K562 (cell line): ENCODE measurements around the gene DEDD2. TPM values are rescaled to one million over a fixed set of nuclear protein-coding genes. Genes with fewer than 3 reads are reported as not detected.
A peak's percentile ranks its signal among the peaks of the same experiment; 100 is the strongest.

Experiments used
- ATAC-seq: fragments of 200-7000 bp; cut with Tn5 transposase; 3 replicates; pipeline ENCODE4 v1.9.1; 2020; ENCODE audit warnings: moderate library complexity
- BruUV-seq: library from RNA; stranded (reverse); fragments of 400-500 nt; replicated peaks from 2 replicates; lab custom pipeline; 2021; lab: Mats Ljungman, UMichigan
- CTCF ChIA-PET: fragments of 300-600 bp; formaldehyde crosslinking; extraction: SDS; loops from one replicate; lab custom pipeline; 2021; ENCODE audit warnings: low intra/inter-chr PET ratio; lab: Yijun Ruan, JAX
- POLR2A ChIA-PET: fragments of 300-600, 350-650 bp; sonication (Branson Sonifier 250); formaldehyde crosslinking; extraction: SDS; loops from one replicate; lab custom pipeline; 2021; ENCODE audit warnings: antibody characterized with exemption, inconsistent platforms; lab: Yijun Ruan, JAX
- DNase-seq, 4 experiments: peaks; one replicate each; pipeline versions ENCODE4 v3.0.0 to v3.0.0-alpha.2; 2011 to 2018; ENCODE audit warnings: low spot score in 3 of 4, mixed read lengths in 3 of 4; ENCODE audit errors: extremely low read depth in 1 of 4
- FAIRE-seq: peaks from 2 replicates; lab custom pipeline; 2011; peaks lifted over from hg19 to GRCh38; lab: Jason Lieb, UNC
- H2AFZ ChIP-seq: 2 replicates; pipeline ENCODE4 v1.6.0; 2011; ENCODE audit warnings: low read depth, low read length, control low read depth, inconsistent platforms
- H3K27ac ChIP-seq: fragments of 200-600 bp; 3 replicates; pipeline ENCODE4 v1.8.0; 2011; ENCODE audit warnings: low read depth, mild to moderate bottlenecking, control low read depth, inconsistent platforms, low read length, moderate library complexity, mixed read lengths; ENCODE audit errors: extremely low read depth
- H3K27me3 ChIP-seq, 2 experiments: fragments of 300-600 bp in 1 of 2; 2 replicates in 1 of 2; 3 replicates in 1 of 2; pipeline versions ENCODE4 v1.6.0 to v1.8.0; 2011; ENCODE audit warnings: inconsistent platforms in 2 of 2, low read length in 2 of 2, mild to moderate bottlenecking in 1 of 2, mixed read lengths in 1 of 2, moderate library complexity in 1 of 2; ENCODE audit not compliant: control insufficient read depth in 2 of 2, insufficient read depth in 2 of 2
- H3K36me3 ChIP-seq: fragments of 300-600 bp; 3 replicates; pipeline ENCODE4 v1.8.0; 2011; ENCODE audit warnings: mild to moderate bottlenecking, low read length, inconsistent platforms; ENCODE audit not compliant: control insufficient read depth, insufficient read depth
- H3K4me1 ChIP-seq, 2 experiments: fragments of 200-600 bp in 1 of 2; replicated peaks in 1 of 2; 2 replicates in 1 of 2; 3 replicates in 1 of 2; pipeline versions ENCODE4 v1.5.1 to v1.8.0; 2011; ENCODE audit warnings: inconsistent platforms in 2 of 2, low read length in 2 of 2, mild to moderate bottlenecking in 1 of 2, mixed read lengths in 1 of 2, moderate library complexity in 1 of 2; ENCODE audit not compliant: control insufficient read depth in 2 of 2, insufficient read depth in 2 of 2
- H3K4me2 ChIP-seq: 2 replicates; pipeline ENCODE4 v1.6.1; 2011; ENCODE audit warnings: low read length, control low read depth, inconsistent platforms, mixed read lengths; ENCODE audit not compliant: insufficient read depth
- H3K4me3 ChIP-seq: fragments of 200-600 bp; sonication (generic), shearing (Covaris generic); 2 replicates; pipeline ENCODE4 v1.5.1; 2016; ENCODE audit warnings: control low read depth, inconsistent platforms
- H3K79me2 ChIP-seq: fragments of 200-600 bp; 3 replicates; pipeline ENCODE4 v1.8.0; 2011; ENCODE audit warnings: low read length, inconsistent platforms; ENCODE audit not compliant: control insufficient read depth, insufficient read depth
- H3K9ac ChIP-seq, 2 experiments: 2 replicates each; pipeline versions ENCODE4 v1.6.0 to v1.6.1; 2011; ENCODE audit warnings: low read depth in 2 of 2, low read length in 2 of 2, control low read depth in 1 of 2, inconsistent platforms in 1 of 2, mild to moderate bottlenecking in 1 of 2, mixed read lengths in 1 of 2; ENCODE audit not compliant: insufficient read depth in 1 of 2
- H3K9me1 ChIP-seq: one replicate; pipeline ENCODE4 v1.6.0; 2011; ENCODE audit warnings: inconsistent platforms, mild to moderate bottlenecking, low read length, moderate library complexity; ENCODE audit not compliant: control insufficient read depth, insufficient read depth
- H3K9me3 ChIP-seq: replicated peaks from 2 replicates; pipeline ENCODE4 v1.5.1; 2011; ENCODE audit warnings: low read depth, low read length, inconsistent platforms; ENCODE audit not compliant: control insufficient read depth, insufficient read depth
- H4K20me1 ChIP-seq: replicated peaks from 2 replicates; pipeline ENCODE4 v1.6.1; 2011; ENCODE audit warnings: low read length, inconsistent platforms, mixed read lengths; ENCODE audit not compliant: control insufficient read depth, insufficient read depth
- ATF2 ChIP-seq: sonication (generic); formaldehyde crosslinking; IDR thresholded peaks from 2 replicates; pipeline ENCODE4 v1.8.1; 2022; ENCODE audit warnings: missing genetic modification reagents
- BACH1 ChIP-seq: fragments of 200-800 bp; sonication (Bioruptor generic); IDR thresholded peaks from 2 replicates; pipeline ENCODE4 v1.6.1; 2016; ENCODE audit warnings: missing genetic modification characterization, missing compliant biosample characterization
- CSDE1 ChIP-seq, 2 experiments: fragments of 450-650 bp; IDR thresholded peaks; 2 replicates each; pipeline ENCODE4 v1.6.1; 2016; ENCODE audit warnings: mild to moderate bottlenecking in 1 of 2
- FOXK1 ChIP-seq: sonication (generic); formaldehyde crosslinking; IDR thresholded peaks from 2 replicates; pipeline ENCODE4 v1.8.0; 2022; ENCODE audit warnings: missing genetic modification reagents, mild to moderate bottlenecking, borderline replicate concordance
- MBD2 ChIP-seq: sonication (generic); IDR thresholded peaks from 2 replicates; pipeline ENCODE4 v1.6.1; 2016; ENCODE audit warnings: low read depth, borderline replicate concordance
- NR1H2 ChIP-seq: sonication (generic); formaldehyde crosslinking; IDR thresholded peaks from 2 replicates; pipeline ENCODE4 v1.4.0; 2020; ENCODE audit warnings: mild to moderate bottlenecking, missing genetic modification reagents
- PPARD ChIP-seq: fragments of 250-450 bp; sonication (Bioruptor Pico); IDR thresholded peaks from 2 replicates; pipeline ENCODE4 v1.8.0; 2022; ENCODE audit warnings: inconsistent platforms, mild to moderate bottlenecking, moderate library complexity
- ZNF785 ChIP-seq: fragments of 250-450 bp; sonication (Bioruptor Pico); IDR thresholded peaks from 2 replicates; pipeline ENCODE4 v1.4.0; 2020; ENCODE audit warnings: mild to moderate bottlenecking
- WGBS: fragments of 100-300 bp; shearing (Covaris generic); methylation state at CpG from one replicate; pipeline ENCODE4 v1.1.6; 2016; ENCODE audit warnings: low coverage, mixed read lengths; ENCODE audit not compliant: insufficient coverage; ENCODE audit errors: missing lambda C conversion rate; 5-methylcytosine and 5-hydroxymethylcytosine counted together
- in situ Hi-C: fragments of 300-500 bp; cut with MboI; formaldehyde crosslinking; loops from 4 replicates; pipeline ENCODE4 v1.15.0; 2018; ENCODE audit warnings: inconsistent platforms, mixed read lengths
- intact Hi-C: fragments of 100-400 bp; cut with micrococcal nuclease; formaldehyde crosslinking; loops from 2 replicates; pipeline ENCODE4 v1.14.2; 2022
- polyA plus RNA-seq, 8 experiments: library from polyadenylated mRNA; depleted of rRNA in 4 of 8; stranded (reverse) in 5 of 8; unstranded in 3 of 8; fragments of >200 nt; fragmentation: Nextera tagmentation in 2 of 8; fragmentation: Illumina TruSeq in 1 of 8; extraction: Ambion mirVana in 2 of 8; extraction: Trizol in 1 of 8; gene quantifications; 2 replicates each; pipeline versions ENCODE4 v1.2.1 to v1.2.3, GENCODE V29; 2011 to 2014; ENCODE audit warnings: inconsistent platforms in 1 of 8, missing spikeins in 1 of 8
- total RNA-seq, 7 experiments: library from RNA; depleted of rRNA in 6 of 7; stranded (reverse); fragments of >200 nt in 6 of 7; fragmentation: Illumina TruSeq in 2 of 7; extraction: Trizol in 2 of 7; gene quantifications; 2 replicates each; pipeline versions ENCODE4 v1.2.1 to v1.2.3, GENCODE V29; 2011 to 2021; ENCODE audit warnings: low replicate concordance in 1 of 7
- TF ChIP-seq, protein P1 (sequence below): sonication (generic); formaldehyde crosslinking; IDR thresholded peaks from 2 replicates; pipeline ENCODE4 v1.8.0; 2022; ENCODE audit warnings: mild to moderate bottlenecking, missing genetic modification reagents
- TF ChIP-seq, protein P2 (sequence below), 2 experiments: fragments of 450-650 bp; IDR thresholded peaks; 2 replicates each; pipeline ENCODE4 v1.6.1; 2016

Gene DEDD2
- total and polyA plus RNA-seq, 9 of the 15 experiments (the other 6 are each of a cell fraction or from before 2014, with no cell fraction given) = 4.3 to 43.0 (median 29.2) TPM

DNA sequence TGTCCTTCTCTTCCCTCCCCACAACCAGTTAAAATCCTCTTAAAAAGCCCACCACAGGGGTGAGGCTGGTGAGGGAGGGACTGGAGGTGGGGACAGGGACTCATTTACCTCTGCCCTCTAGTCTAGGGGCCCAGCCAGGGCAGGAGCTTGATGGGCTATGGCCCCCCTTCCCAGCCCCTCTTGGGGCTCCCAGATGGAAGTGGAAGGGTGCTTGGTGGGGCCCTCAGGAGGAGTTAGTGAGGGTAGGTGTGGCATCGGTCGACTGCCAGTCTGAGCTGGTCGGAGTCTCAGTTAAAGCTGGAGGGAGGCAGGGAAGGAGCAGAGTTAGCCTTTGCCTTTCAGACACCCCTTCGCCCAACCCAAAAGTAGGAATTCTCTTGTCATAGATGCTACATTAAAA lies 13.1 kb upstream of the DEDD2 start (continued):
- TF ChIP-seq, protein P1, sequence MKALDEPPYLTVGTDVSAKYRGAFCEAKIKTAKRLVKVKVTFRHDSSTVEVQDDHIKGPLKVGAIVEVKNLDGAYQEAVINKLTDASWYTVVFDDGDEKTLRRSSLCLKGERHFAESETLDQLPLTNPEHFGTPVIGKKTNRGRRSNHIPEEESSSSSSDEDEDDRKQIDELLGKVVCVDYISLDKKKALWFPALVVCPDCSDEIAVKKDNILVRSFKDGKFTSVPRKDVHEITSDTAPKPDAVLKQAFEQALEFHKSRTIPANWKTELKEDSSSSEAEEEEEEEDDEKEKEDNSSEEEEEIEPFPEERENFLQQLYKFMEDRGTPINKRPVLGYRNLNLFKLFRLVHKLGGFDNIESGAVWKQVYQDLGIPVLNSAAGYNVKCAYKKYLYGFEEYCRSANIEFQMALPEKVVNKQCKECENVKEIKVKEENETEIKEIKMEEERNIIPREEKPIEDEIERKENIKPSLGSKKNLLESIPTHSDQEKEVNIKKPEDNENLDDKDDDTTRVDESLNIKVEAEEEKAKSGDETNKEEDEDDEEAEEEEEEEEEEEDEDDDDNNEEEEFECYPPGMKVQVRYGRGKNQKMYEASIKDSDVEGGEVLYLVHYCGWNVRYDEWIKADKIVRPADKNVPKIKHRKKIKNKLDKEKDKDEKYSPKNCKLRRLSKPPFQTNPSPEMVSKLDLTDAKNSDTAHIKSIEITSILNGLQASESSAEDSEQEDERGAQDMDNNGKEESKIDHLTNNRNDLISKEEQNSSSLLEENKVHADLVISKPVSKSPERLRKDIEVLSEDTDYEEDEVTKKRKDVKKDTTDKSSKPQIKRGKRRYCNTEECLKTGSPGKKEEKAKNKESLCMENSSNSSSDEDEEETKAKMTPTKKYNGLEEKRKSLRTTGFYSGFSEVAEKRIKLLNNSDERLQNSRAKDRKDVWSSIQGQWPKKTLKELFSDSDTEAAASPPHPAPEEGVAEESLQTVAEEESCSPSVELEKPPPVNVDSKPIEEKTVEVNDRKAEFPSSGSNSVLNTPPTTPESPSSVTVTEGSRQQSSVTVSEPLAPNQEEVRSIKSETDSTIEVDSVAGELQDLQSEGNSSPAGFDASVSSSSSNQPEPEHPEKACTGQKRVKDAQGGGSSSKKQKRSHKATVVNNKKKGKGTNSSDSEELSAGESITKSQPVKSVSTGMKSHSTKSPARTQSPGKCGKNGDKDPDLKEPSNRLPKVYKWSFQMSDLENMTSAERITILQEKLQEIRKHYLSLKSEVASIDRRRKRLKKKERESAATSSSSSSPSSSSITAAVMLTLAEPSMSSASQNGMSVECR (CRISPR knock-in tag) = no peak
- TF ChIP-seq BACH1 (tag) = no peak
- no peak for TF ChIP-seq FOXK1
- TF ChIP-seq CSDE1 (IDR thresholded peaks at IDR 0.05) = no peak

DNA sequence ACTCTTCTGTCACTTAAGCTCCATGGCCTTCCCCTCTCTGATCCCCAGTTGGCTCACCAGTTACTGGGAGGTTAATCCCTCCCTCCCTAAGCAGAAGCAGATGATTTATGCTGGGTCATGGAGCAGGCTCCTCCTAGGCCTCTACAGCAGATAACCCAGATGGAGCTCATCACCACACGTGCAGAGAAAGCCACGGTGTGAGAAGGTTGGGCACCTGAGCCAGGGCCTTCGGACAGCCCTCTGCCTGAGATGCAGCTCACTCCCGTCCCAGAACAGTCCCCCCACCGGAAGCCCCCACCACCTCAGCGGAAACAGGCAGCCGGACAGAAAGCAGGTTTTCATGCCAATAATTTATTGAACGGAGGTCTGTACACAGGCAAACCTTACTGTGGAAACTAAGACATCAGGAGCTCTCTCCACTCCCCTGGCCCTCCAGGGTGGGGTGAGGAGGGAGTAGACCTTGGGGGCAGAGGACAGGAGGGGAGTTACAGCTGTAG lies 12.4 kb upstream of the DEDD2 start:
- intact Hi-C loops = loop anchor here (5.0 kb wide), 1 partner anchor 48 kb away; no protein-coding TSS in a partner anchor
- Histone ChIP-seq H3K36me3 (peaks cover 97% of the 10 kb centered on the region), H2AFZ (no peak overlapping the region), H3K9ac (peak overlapping the region; percentile 37 to 74), H3K9me1 (peaks cover 3% of the 10 kb centered on the region), H3K27me3 (no peaks in the 10 kb centered on the region), H3K4me1 (peaks cover 21 to 40% of the 10 kb centered on the region in 2 experiments), H3K27ac (peak overlapping the region; percentile 75), H3K9me3 (no peaks in the 10 kb centered on the region), H3K4me3 (no peak overlapping the region), H3K79me2 (peaks cover 39% of the 10 kb centered on the region), H3K4me2 (peak overlapping the region; percentile 69), H4K20me1 (peaks cover 34% of the 10 kb centered on the region)
- FAIRE-seq = peak; percentile 99
- ATAC-seq = peak; percentile 94
- no TSS peak for BruUV-seq
- CTCF ChIA-PET = no interaction called here
- 9% methylated on average over 8 of the region's 8 CpGs for WGBS
- peak in 2 of 4 experiments; percentile 86 to 89 for DNase-seq
- POLR2A ChIA-PET = interaction anchor here (0.6 to 7.2 kb wide), 4 partner anchors 10 to 17 kb away, joined by 3 to 116 read pairs (median 16); partner anchors contain the start of genes DEDD2, GSK3A and ZNF526
- in situ Hi-C loops = no loop called here
- no peak for TF ChIP-seq PPARD (CRISPR knock-in tag)
- TF ChIP-seq, protein P2, sequence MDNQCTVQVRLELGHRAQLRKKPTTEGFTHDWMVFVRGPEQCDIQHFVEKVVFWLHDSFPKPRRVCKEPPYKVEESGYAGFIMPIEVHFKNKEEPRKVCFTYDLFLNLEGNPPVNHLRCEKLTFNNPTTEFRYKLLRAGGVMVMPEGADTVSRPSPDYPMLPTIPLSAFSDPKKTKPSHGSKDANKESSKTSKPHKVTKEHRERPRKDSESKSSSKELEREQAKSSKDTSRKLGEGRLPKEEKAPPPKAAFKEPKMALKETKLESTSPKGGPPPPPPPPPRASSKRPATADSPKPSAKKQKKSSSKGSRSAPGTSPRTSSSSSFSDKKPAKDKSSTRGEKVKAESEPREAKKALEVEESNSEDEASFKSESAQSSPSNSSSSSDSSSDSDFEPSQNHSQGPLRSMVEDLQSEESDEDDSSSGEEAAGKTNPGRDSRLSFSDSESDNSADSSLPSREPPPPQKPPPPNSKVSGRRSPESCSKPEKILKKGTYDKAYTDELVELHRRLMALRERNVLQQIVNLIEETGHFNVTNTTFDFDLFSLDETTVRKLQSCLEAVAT (IDR thresholded peaks at IDR 0.05) = no peak
- TF ChIP-seq NR1H2 = no peak
- no peak for TF ChIP-seq ATF2
- TF ChIP-seq MBD2 = peak; percentile 17; the same call in 1 of the 2 replicates
- TF ChIP-seq ZNF785 = no peak
